ENCODE measurements around the gene TUBB2A. TPM values are rescaled to one million over a fixed set of nuclear protein-coding genes. Genes with fewer than 3 reads are reported as not detected.

The TUBB2A gene
- total and polyA plus RNA-seq, 2 of the 13 experiments (the other 11 are each of a cell fraction or from before 2014, with no cell fraction given), result 35.3 to 106 TPM

DNA sequence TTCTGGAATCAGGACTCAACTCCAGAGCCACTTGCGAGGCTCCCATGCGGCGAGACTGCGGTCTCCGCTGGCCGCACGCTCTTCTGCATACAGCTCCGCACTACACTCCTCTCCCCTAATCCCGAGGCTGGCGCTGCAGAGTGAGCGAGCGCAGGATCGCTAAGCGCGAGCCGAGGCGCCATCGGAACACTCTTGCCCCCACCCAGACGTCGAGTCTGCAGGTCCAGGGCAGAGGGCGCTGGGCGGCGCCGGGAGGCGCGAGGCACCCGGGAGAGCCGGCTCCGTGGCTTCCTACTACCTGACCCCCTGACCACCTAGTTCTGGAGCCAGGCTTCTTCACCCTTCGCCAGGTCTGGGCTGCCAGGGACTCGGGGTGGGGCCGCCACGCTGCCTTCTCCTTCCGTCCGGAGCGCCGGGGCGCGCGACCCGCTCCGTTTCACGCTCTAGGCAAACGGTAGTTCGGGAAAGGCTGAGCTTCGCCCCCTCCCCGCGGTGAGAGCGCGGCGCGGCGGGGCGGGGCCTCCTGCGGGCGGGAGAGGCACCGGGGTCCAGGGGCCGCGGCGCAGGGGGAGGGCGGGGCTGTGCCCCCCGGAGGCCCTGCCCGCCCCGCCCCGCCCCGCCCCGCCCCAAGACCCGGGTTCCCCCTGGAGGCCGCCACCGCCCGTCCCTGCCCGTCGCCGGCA, 5.4 kb upstream of the TUBB2A start (continued):
- TF ChIP-seq, protein P1, sequence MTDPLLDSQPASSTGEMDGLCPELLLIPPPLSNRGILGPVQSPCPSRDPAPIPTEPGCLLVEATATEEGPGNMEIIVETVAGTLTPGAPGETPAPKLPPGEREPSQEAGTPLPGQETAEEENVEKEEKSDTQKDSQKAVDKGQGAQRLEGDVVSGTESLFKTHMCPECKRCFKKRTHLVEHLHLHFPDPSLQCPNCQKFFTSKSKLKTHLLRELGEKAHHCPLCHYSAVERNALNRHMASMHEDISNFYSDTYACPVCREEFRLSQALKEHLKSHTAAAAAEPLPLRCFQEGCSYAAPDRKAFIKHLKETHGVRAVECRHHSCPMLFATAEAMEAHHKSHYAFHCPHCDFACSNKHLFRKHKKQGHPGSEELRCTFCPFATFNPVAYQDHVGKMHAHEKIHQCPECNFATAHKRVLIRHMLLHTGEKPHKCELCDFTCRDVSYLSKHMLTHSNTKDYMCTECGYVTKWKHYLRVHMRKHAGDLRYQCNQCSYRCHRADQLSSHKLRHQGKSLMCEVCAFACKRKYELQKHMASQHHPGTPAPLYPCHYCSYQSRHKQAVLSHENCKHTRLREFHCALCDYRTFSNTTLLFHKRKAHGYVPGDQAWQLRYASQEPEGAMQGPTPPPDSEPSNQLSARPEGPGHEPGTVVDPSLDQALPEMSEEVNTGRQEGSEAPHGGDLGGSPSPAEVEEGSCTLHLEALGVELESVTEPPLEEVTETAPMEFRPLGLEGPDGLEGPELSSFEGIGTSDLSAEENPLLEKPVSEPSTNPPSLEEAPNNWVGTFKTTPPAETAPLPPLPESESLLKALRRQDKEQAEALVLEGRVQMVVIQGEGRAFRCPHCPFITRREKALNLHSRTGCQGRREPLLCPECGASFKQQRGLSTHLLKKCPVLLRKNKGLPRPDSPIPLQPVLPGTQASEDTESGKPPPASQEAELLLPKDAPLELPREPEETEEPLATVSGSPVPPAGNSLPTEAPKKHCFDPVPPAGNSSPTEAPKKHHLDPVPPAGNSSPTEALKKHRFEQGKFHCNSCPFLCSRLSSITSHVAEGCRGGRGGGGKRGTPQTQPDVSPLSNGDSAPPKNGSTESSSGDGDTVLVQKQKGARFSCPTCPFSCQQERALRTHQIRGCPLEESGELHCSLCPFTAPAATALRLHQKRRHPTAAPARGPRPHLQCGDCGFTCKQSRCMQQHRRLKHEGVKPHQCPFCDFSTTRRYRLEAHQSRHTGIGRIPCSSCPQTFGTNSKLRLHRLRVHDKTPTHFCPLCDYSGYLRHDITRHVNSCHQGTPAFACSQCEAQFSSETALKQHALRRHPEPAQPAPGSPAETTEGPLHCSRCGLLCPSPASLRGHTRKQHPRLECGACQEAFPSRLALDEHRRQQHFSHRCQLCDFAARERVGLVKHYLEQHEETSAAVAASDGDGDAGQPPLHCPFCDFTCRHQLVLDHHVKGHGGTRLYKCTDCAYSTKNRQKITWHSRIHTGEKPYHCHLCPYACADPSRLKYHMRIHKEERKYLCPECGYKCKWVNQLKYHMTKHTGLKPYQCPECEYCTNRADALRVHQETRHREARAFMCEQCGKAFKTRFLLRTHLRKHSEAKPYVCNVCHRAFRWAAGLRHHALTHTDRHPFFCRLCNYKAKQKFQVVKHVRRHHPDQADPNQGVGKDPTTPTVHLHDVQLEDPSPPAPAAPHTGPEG (CRISPR knock-in tag; IDR thresholded peaks at IDR 0.05), result peak; percentile 63; the same call in 1 of the 2 replicates
- peak; percentile 11 for TF ChIP-seq HNRNPK (IDR thresholded peaks at IDR 0.05; ENCODE audit: low read depth, low read length, poor library complexity, severe bottlenecking)
- peak; percentile 85 for TF ChIP-seq SRSF1 (optimal IDR thresholded peaks at IDR 0.05; ENCODE audit: low read depth, low read length)
- TF ChIP-seq, protein P2, sequence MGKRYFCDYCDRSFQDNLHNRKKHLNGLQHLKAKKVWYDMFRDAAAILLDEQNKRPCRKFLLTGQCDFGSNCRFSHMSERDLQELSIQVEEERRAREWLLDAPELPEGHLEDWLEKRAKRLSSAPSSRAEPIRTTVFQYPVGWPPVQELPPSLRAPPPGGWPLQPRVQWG (CRISPR knock-in tag; IDR thresholded peaks at IDR 0.05; ENCODE audit: borderline replicate concordance, low read depth), result no peak
- no peak for TF ChIP-seq TCF7L2 (IDR thresholded peaks at IDR 0.05; ENCODE audit: low read depth, low read length)
- TF ChIP-seq HDAC2 (CRISPR knock-in tag; IDR thresholded peaks at IDR 0.05), result peak; percentile 64; the same call in 1 of the 2 replicates
- TF ChIP-seq, protein P3, sequence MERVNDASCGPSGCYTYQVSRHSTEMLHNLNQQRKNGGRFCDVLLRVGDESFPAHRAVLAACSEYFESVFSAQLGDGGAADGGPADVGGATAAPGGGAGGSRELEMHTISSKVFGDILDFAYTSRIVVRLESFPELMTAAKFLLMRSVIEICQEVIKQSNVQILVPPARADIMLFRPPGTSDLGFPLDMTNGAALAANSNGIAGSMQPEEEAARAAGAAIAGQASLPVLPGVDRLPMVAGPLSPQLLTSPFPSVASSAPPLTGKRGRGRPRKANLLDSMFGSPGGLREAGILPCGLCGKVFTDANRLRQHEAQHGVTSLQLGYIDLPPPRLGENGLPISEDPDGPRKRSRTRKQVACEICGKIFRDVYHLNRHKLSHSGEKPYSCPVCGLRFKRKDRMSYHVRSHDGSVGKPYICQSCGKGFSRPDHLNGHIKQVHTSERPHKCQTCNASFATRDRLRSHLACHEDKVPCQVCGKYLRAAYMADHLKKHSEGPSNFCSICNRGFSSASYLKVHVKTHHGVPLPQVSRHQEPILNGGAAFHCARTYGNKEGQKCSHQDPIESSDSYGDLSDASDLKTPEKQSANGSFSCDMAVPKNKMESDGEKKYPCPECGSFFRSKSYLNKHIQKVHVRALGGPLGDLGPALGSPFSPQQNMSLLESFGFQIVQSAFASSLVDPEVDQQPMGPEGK (CRISPR knock-in tag; IDR thresholded peaks at IDR 0.05), result peak; percentile 91
- peak; percentile 42; the same call in 1 of the 2 replicates for TF ChIP-seq FOXK1 (CRISPR knock-in tag; IDR thresholded peaks at IDR 0.05; ENCODE audit: borderline replicate concordance, low read depth)
- TF ChIP-seq HIVEP1 (CRISPR knock-in tag; IDR thresholded peaks at IDR 0.05), result peak; percentile 89
- TF ChIP-seq, protein P4, sequence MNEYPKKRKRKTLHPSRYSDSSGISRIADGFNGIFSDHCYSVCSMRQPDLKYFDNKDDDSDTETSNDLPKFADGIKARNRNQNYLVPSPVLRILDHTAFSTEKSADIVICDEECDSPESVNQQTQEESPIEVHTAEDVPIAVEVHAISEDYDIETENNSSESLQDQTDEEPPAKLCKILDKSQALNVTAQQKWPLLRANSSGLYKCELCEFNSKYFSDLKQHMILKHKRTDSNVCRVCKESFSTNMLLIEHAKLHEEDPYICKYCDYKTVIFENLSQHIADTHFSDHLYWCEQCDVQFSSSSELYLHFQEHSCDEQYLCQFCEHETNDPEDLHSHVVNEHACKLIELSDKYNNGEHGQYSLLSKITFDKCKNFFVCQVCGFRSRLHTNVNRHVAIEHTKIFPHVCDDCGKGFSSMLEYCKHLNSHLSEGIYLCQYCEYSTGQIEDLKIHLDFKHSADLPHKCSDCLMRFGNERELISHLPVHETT (CRISPR knock-in tag; conservative IDR thresholded peaks at IDR 0.05), result peak; percentile 89; the same call in 1 of the 2 replicates
- TF ChIP-seq, protein P5, sequence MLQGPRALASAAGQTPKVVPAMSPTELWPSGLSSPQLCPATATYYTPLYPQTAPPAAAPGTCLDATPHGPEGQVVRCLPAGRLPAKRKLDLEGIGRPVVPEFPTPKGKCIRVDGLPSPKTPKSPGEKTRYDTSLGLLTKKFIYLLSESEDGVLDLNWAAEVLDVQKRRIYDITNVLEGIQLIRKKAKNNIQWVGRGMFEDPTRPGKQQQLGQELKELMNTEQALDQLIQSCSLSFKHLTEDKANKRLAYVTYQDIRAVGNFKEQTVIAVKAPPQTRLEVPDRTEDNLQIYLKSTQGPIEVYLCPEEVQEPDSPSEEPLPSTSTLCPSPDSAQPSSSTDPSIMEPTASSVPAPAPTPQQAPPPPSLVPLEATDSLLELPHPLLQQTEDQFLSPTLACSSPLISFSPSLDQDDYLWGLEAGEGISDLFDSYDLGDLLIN (CRISPR knock-in tag; IDR thresholded peaks at IDR 0.05; ENCODE audit: borderline replicate concordance), result peak; percentile 48; the same call in 1 of the 2 replicates
- no peak for TF ChIP-seq ELF4 (CRISPR knock-in tag; IDR thresholded peaks at IDR 0.05; ENCODE audit: borderline replicate concordance)
- peak; percentile 90 for TF ChIP-seq ASH2L (IDR thresholded peaks at IDR 0.05; ENCODE audit: insufficient read length, low read depth, low read length)
- peak; percentile 85 for TF ChIP-seq DMAP1 (CRISPR knock-in tag; IDR thresholded peaks at IDR 0.05)
- peak; percentile 83 for TF ChIP-seq ZMYM4 (CRISPR knock-in tag; IDR thresholded peaks at IDR 0.05)
- peak; percentile 70 for TF ChIP-seq HNF4A (CRISPR knock-in tag; IDR thresholded peaks at IDR 0.05)

All from HepG2 (cell line).